IPS-NIHi7 (cell line): Measurements from ENCODE around the gene JADE2.
A peak's percentile ranks its signal among the peaks of the same experiment; 100 is the strongest.
"Not testable (repeated sequence)": the region's sequence is repeated elsewhere in the genome, so short reads cannot be mapped to it uniquely, and the experiment has no call there.

Source experiments
- DNase-seq: peaks from one replicate; pipeline ENCODE4 v3.0.0; 2012; ENCODE audit warnings: mixed read lengths; ENCODE audit errors: extremely low spot score

JADE2 gene

DNA sequence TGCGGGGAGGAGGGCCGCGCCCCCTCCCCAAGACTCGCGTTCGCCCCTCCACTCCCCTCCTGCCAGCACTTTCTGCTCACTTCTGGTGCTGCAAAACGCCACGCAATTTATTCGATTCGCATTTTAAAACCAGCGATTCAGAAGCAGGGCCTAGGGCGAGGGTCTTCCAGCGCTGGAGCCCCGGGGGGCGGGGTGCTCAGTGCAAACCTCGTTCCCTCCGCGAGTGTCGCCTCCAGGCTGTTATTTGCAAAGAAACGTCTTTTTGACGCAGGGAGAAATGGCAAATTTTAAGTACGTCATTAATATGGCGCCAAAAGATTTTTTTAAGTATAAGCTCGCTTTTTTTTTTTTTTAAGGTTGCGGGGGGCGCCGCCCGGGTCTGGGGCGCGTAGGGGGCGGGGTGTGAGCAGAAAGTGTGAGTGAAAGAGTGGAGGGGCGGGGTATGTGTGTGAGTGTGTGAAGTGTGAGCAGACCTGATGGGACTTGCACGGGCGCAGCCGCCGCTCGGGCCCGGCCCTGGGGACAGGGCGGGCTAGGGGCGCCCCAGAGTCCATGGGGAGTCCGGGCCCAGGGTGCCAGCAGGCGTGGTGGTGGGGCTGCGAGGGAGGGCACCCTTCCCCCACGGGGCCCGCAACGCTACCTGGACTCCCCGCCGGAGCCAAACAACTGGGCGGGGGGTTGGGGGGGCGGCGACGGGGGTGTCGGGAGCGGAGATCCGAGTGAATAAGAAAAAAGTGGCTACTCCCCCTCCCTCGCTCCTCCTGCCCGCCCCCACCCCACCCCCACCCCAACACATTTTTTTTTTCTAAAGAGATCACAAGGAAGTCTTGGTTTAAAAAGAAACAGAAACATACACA lies at the start of gene JADE2:
Gene JADE2, plus strand, starts transcription at position 845 of the 857 bp plus-strand sequence. CDS start 10,188 bp downstream, outside the sequence.
- peak; percentile 31 for DNase-seq

DNA sequence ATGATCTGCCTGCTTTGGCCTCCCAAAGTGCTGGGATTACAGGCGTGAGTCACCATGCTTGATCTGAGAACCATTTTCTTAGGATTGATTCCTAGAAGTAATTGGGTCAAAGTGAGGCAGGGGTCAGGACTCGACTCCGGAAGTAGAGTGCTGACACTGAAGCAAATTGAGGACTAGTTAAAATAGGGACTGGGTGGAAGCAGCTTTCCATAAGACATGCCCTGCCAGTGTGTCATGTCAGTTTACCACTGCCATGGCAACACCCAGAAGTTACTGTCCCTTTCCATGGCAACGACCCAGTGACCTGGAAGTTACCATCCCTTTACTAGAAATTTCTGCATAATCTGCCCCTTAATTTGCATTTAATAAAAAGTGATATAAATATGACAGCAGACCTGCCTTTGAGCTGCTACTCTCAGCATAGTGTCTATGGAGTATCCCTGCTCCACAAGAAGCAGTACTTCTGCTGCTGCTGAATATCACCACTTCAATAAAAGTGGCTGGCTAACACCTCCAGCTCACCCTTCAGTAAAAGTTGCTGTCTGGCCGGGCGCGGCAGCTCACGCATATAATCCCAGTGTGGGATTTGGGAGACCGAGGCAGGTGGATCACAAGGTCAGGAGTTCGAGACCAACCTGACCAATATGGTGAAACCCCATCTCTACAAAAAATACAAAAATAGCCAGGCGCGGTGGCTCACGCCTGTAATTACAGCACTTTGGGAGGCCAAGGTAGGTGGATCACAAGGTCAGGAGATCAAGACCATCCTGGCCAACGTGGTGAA lies 47.8 kb upstream of the JADE2 start:
- no peak for DNase-seq

DNA sequence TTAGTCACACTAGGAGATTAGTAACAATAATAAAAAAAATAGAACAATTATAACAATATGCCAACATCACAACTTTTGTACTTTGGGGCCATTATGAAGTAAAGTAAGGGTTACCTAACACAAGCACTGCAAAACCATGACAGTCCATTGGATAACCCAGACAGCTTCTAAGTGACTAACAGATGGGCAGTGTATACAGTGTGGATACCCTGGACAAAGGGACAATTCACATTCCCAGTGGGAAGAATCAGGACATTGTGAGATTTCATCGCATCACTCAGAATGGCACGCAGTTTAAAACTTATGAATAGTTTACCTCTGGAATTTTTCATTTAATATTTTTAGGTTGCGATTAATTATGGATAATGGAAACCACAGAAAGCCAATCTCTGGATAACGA lies 45.6 kb upstream of the JADE2 start:
- DNase-seq: no peak

DNA sequence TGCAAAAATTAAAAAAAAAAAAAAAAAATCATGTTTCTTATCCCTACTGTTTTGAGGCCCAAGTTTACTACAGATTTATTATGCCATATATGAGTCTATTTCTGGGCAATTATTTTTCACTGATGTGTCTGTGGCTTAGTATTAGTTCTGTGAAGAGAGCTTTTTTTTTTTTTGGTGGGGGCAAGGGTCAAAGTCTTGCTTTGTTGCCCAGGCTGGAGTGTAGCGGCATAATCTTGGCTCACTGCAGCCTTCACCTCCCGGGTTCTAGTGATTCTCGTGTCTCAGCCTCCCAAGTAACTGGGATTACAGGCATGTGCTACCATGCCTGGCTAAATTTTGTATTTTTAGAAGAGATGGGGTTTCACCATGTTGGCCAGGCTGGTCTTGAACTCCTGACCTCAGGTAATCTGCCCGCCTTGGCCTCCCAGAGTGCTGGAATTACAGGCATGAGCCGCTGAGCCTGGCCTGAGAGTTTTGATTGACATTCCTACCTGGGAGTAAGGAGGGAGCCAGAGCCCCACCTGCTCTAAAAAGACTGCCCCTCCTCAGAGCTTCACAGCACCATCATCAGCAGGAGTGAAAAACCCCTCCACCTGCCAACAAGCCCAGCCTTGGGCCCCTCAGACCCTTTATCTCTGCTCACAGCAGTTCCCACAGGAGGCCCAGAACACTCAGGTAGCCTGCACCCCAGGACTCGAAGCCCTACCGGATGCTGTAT lies 36.1 kb upstream of the JADE2 start:
- no peak for DNase-seq

DNA sequence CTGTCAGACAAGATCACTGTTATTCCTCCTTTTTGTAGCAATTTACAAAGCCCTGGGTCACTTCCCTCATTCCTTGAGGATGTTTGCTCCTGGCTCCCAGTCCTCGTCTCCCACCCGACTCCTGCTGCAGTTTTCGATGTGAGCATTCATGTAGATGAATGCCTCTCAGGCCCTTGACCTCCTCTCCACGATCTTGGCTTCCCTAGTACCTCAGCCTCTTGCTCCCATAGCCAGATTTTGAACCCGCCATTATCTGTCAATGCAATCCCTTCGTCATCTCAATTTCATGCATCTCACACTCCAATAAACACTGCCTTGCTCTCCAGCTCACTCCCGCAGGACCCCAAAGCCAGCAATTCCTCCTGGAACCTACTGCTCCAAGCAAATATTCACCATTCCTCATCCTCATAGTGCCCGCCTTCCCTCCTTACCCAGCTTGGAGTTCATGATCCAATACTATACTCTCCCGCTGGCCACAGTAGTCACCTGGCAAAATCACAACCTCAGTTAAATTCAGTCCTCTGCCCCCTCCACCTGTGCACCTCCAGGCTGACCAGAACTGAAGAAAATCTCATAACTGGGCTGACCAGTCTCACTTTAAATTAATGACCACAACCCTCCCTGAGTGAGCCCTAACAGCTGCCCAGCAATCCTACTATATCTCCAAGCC lies 35.1 kb upstream of the JADE2 start:
- no peak for DNase-seq

DNA sequence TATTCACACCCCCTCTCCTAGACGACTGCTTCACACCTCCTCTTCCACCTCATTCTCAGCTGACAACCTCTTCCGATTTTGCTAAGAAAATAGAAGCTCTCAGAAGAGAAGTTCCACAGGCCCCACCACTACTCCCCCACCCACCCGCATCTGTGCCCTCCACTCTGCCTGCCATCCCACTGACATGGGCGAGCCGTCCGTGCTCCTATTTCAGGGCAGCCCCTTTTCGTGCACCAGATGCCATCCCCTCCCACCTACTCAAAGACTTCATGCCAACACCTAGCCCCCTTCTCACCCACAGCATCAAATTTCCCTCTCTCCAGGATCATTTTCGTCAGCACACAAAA lies 34.6 kb upstream of the JADE2 start:
- DNase-seq: no peak

DNA sequence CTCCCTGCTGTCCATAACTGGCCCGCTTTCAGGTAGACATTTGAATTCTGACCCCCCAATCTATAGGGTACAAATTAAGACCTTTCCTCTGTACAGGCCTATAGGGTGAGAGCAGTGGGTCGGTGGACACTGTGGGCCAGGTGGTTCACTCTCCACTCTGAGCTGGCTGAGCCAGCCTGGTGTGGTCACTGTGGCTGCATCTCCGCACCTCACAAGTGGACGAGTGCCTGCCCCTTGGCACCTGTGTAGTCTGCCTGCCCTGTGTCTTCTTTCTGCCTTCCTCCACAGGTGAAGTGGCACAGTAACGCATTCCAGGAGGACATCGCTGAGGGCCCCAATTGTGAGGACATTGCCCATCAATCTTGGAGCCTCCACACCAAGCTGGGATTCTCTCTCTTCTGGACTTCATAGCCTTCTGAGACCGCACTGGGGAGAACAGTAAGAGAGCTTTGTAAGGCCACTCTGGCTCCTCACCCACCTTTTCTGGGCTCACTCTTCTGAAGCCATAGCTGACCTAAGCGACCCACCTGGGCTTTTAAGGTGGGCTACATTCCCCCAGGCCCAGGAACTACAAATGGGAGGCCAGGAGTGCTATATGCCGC lies 33.5 kb upstream of the JADE2 start:
- DNase-seq: no peak

DNA sequence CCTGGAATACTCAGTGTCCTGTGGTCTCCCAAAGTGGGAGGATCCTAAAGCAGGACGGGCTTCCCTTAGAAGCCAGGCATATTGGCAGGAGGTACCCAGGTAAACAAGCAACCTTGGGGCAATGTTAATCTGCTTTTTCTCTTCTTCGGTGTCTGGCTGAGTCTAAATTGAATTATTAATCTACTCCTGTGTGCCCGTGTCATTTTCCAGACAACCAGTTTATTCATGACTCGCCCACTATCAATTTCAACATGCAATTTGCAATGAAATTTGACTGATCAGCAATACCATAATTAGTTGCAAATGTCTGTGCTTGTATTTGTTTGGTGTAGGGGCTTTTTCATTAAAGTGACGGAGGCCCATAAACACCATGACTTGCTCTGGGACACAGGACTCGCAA lies 32.9 kb upstream of the JADE2 start:
- no peak for DNase-seq

DNA sequence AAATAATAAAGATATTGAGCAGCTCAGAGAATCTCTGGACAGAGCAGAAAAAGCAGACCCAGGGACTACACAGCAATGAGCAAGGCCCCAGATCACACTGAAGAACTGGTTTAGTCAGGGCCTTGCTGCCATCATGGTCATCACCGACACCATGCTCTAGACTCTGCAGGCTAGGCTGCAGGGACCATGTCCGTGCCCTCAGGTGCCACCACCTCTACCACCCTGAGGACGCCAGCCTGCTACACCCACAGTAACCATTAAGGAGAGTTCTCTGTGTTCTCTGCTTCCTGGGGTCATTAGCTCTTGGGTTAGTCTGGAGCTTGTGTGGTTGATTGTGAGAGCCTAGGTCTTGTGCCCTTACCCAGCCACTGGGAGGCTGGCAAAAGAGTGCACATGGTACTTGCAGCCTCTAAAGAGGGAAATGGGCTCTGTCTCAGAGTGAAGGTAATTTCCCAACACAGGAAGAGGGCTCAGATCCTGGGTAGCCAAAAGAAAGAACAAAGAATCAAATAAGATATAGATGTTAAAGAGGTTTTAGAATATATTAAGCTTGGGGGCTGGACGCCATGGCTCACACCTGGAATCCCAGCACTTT lies 31.9 kb upstream of the JADE2 start:
- DNase-seq: no peak

DNA sequence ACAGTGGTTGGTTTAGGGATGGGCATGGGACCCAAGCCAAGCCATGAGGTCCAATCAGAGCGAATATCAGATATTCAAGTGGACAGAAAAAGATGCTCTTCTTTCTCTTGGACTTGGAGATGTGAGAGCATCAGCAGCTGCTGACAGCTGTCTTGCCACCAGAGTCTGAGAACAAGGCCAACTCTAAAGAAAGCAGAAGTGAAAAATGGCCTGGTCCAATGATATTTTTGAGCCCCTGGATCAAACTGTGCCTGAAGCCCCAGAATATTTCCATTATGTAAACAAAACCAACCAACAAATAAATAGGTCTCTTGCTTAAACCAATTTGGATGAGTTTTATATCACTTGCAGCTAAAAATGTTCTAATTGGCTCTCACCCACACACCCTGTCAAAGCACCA lies 30.7 kb upstream of the JADE2 start:
- DNase-seq: no peak

DNA sequence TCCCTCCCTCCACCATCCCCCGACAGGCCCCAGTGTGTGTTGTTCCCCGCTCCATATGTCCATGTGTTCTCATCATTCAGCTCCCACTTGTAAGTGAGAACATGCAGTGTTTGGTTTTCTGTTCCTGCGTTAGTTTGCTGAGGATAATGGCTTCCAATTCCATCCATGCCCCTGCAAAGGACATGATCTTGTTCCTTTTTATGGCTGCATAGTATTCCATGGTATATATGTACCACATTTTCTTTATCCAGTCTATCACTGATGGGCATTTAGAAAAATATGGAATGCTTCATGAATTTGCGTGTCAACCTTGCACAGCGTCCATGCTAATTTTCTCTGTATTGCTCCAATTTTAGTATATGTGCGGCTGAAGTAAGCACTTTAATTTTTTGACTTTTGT lies 25.6 kb upstream of the JADE2 start:
- not testable (repeated sequence) for DNase-seq

DNA sequence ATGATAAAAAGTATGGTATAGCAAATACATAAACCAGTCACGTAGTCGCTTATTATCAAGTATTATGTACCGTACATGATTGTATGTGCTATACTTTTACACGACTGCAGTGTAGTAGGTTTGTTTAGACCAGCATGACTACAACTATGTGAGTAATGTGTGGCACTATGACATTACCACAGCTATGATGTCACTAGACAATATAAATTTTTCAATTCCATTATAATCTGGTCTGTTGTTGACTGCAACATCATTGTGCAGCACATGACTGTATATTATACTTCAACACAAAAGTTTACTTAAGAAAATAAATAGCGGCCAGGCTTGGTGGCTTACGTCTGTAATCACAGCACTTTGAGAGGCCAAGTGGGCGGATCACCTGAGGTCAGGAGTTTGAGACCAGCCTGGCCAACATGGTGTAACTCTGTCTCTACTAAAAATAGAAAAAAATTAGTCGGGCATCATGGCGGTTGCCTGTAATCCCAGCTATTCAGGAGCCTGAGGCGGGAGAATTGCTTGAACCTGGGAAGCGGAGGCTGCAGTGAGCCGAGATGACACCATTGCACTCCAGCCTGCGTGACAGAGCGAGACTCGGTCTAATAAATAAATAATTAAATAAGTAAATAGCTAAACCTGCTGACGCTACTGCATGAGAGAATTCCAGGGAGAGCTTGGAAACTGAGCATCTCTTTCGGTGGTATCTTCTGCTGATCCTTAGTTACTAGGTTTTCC lies 24.6 kb upstream of the JADE2 start:
- DNase-seq: no peak

DNA sequence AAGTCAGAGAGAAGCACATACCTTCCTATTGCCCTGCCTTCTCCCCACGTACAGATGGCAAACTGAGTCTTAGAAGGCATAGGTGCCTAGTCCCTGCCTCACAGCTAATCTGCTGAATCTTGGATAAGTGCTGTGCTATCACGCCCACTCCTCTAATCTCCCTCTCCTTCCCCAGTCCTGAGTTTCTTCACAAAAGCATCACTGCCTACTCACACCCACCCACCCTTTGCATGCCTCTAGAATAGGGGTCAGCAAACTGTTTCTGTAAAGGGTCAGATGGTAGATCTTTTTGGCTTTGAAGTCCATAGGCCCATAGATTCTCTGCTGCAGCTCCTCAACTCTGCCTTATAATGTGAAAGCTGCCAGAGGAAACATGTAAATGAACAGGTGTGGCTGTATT lies 23.2 kb upstream of the JADE2 start:
- no peak for DNase-seq

DNA sequence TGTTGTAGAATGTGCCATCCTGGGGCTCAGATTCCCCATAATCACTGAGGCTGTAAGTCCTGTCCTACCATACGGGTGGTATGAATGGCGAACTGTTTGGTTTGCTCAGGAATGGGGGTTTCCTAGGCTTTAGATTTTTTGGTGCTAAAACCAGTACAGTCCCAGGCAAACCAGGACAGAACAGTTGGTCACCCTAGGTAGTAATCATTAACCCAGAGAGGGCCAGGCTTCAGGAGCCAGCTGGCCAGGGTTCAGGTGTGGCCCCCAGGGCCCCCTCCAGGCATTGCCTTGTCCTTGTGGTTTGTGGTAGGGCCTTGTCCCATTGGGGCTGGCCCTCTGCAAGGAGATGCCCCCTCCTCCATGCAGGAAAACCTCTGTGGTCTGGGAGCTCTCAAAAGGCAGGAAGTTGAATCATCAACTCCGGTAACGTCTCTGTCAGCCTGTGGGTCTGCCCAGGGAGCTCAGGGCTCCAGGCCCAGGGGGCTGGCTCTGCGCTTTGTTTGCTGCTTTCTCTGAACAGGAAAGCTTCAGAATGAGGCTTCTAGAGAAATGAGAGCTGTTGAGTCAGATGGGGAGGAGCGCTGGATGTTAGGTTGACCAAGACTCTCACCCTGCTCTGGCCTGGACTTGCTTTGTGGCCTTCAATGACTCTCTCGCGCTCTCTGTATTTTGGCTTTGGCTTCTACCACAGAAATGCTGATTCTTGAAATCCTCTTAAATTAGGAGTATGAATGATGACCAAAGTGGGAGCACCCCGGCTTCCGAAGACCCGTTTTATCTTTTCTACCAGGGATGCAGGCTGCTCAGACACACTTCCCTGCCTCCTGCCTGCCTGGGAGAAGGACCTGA lies 22.2 kb upstream of the JADE2 start:
- peak; percentile 79 for DNase-seq

DNA sequence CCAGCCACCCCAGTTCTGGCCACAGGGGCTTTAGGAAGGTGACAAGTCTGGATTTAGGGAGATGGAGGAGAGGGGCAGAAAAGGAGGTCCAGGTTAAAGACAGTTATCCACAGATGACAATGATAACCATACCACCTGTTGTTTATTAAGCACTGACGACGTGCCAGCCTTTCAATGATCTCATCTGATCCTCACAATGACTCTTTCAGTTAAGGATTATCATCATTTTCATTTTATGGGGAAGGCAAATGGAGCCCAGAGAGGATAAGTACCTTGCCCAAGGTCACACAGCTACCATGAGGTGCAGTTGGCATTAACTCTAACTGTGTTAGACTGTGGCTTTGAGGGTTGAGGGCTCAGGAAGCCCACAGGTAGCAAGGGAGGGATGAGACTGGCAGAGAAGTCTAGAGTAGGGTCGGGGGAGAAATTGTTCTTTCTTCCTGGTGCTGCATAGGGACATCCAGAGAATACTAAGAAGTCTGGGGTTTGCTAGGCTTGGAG lies 21.5 kb upstream of the JADE2 start:
- DNase-seq: no peak

DNA sequence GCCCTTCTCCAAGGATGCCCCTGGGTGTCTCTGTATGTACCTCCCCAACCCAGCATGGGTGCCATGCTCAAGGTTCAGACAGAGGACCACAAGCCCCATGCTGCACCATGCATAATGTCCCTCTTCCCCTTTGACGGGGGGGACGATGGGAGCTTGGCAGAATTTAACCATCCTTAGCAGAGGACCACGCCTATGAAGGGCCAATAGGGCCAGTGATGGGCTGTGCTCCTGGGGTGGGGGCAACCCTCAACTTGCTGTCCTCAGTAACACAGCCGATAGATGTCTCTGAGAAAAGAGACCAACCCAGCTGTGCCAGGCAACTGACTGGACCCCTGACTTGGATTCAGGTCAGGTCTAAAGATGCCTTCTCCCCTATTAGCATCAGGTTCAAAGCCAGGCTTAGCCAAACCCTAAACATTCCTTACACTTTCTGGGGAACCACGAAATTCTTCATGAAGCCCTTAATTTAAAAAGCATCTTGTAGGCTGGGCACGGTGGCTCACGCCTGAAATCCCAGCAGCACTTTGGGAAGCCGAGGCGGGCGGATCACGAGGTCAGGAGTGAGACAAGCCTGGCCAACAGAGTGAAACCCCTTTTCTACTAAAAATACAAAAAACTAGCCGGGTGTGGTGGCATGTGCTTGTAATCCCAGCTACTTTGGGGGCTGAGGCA lies 20.7 kb upstream of the JADE2 start:
- no peak for DNase-seq

DNA sequence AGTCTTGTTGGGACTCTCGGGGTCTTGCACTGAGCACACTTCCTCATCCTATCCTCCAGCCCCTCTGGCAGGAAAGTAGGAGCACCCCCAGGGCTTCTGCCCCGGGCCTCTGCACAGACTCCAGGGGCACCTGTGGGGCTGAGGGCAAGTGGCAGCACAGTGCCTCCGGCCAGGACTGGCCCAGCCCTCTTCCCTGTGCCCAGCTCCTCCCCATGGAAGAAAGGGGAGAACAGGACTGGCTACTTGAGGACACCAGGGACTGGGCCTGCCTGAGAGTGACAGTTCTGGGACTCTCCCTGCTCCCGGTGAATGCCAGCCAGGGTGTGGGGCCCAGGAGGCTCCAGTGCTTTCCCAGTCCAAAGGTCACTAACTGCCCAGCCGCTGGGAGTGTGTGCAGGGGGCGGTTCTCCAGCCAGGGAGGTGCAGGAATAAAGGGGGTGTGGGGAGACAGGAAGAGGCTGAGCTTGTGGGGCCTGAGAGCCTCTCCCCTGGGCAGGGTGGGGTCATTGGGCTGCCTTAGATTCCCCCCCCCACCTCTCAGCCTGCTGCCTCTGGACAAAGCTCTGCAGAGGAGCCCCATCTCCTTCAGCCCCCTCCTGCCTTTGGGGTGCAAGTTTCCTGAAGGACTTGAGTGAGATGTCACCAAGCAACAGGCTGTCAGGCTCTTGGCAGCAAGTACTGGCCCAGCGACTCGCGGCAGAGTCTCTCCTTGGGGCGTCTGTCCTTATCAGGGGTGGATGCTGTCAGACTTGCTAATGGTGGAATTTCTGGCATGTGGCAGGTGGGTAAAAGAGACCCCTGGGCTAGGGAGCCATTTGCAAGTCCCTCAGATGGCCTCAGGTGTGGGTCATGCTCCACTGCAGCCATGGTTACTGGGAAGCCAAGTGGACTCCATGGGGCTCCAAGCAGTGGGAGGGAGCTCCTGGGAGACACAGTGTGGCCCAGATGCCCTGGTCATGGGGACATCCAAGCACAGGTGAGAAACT lies 19.1 kb upstream of the JADE2 start:
- DNase-seq: peak; percentile 55
